HT1080 (cell line): ENCODE measurements around the gene ZMAT5. TPM values are rescaled to one million over a fixed set of nuclear protein-coding genes. Genes with fewer than 3 reads are reported as not detected.
A peak's percentile ranks its signal among the peaks of the same experiment; 100 is the strongest.

Source experiments
- DNase-seq: peaks from one replicate; pipeline ENCODE4 v3.0.0-alpha.2; 2015; ENCODE audit warnings: low read depth
- total RNA-seq: library from RNA; depleted of rRNA; stranded (reverse); fragments of >200 nt; shearing (Covaris generic); gene quantifications from 2 replicates; pipeline ENCODE4 v1.2.3, GENCODE V29; 2014

The ZMAT5 gene
- total RNA-seq, 1 experiment from 2014 or later = 18.0 TPM

- DNase-seq = no peak
These were observed 55.7 kb downstream of the ZMAT5 start for GRCh38 chr22:29710922-29711593.

GRCh38 chr22:29710193-29710592, 56.6 kb downstream of the ZMAT5 start:
- DNase-seq = no peak

- no peak for DNase-seq
These were observed 59.3 kb downstream of the ZMAT5 start for GRCh38 chr22:29707471-29707870.

GRCh38 chr22:29707010-29707409, 59.8 kb downstream of the ZMAT5 start:
- DNase-seq = no peak

- DNase-seq = no peak
These were observed 60.3 kb downstream of the ZMAT5 start for GRCh38 chr22:29706486-29706885.

GRCh38 chr22:29705651-29706050, 61.2 kb downstream of the ZMAT5 start:
- DNase-seq = no peak

GRCh38 chr22:29704528-29705285, 62.1 kb downstream of the ZMAT5 start:
- DNase-seq = peak; percentile 23

GRCh38 chr22:29703569-29704195, 63.1 kb downstream of the ZMAT5 start:
- DNase-seq = no peak

- no peak for DNase-seq
These were observed 63.8 kb downstream of the ZMAT5 start for GRCh38 chr22:29702931-29703501.

GRCh38 chr22:29702000-29702930, 64.5 kb downstream of the ZMAT5 start:
- DNase-seq = no peak

- peak; percentile 81 for DNase-seq
These were observed 65.4 kb downstream of the ZMAT5 start for GRCh38 chr22:29701155-29701999.

GRCh38 chr22:29700900-29701154, 66.0 kb downstream of the ZMAT5 start:
- no peak for DNase-seq

GRCh38 chr22:29700206-29700899, 66.5 kb downstream of the ZMAT5 start:
- no peak for DNase-seq

- no peak for DNase-seq
These were observed 68.8 kb downstream of the ZMAT5 start for GRCh38 chr22:29697853-29698598.

GRCh38 chr22:29695129-29695926, 71.5 kb downstream of the ZMAT5 start:
- no peak for DNase-seq

- DNase-seq = no peak
These were observed 73.1 kb downstream of the ZMAT5 start for GRCh38 chr22:29693671-29694070.

GRCh38 chr22:29693161-29693560, 73.6 kb downstream of the ZMAT5 start:
- DNase-seq = no peak

GRCh38 chr22:29692327-29692640, 74.5 kb downstream of the ZMAT5 start:
- DNase-seq = no peak
